GM12801 (cell line): Measurements from ENCODE around the gene HCFC1.

Source experiments
- CTCF ChIP-seq: IDR thresholded peaks from one replicate; pipeline ENCODE4 v1.5.1; 2011; ENCODE audit warnings: control low read depth; ENCODE audit not compliant: insufficient read length; ENCODE audit errors: extremely low read depth

HCFC1 gene

GRCh38 chrX:153902385-153902784 lies 69.2 kb downstream of the HCFC1 start:
- no peak for TF ChIP-seq CTCF

GRCh38 chrX:153901753-153902140 lies 69.9 kb downstream of the HCFC1 start:
- no peak for TF ChIP-seq CTCF

GRCh38 chrX:153900831-153901752 lies 70.5 kb downstream of the HCFC1 start:
- no peak for TF ChIP-seq CTCF

- TF ChIP-seq CTCF: no peak
Measured at GRCh38 chrX:153897899-153898298, 73.7 kb downstream of the HCFC1 start.
